Measurements from ENCODE around the gene STPG2. TPM values are rescaled to one million over a fixed set of nuclear protein-coding genes. Genes with fewer than 3 reads are reported as not detected.

Gene STPG2
- total RNA-seq, 4 donors from 2014 or later: 0.79 to 1.2 TPM; not detected in 2

GRCh38 chr4:97747945-97748344 is 395.3 kb downstream of the STPG2 start:
- intact Hi-C loops (cut with DNase I; ENCODE audit: low total_unique reads) (no loop called here), in situ Hi-C loops (cut with MboI; ENCODE audit: low pct_ligation_motif_present in 1 of 4, low pct_unique_long_range_greater_than_20kb in 1 of 4, low sequenced_read_pairs in 3 of 4) (no loop called here)
- H3K4me3 ChIP-seq: no peak overlapping the region
- DNase-seq: no peak
- no peak for TF ChIP-seq CTCF (IDR thresholded peaks at IDR 0.05)
- no peak for TF ChIP-seq POLR2AphosphoS5 (IDR thresholded peaks at IDR 0.05)
- TF ChIP-seq EP300 (IDR thresholded peaks at IDR 0.05; ENCODE audit: low read depth): no peak
- H3K27me3 ChIP-seq: no peaks in the 10 kb centered on the region
- H3K9me3 ChIP-seq: no peaks in the 10 kb centered on the region
- no peaks in the 10 kb centered on the region for H3K36me3 ChIP-seq
- H3K4me1 ChIP-seq: no peaks in the 10 kb centered on the region
- WGBS, 2 donors (ENCODE audit: low coverage in 1 of 2): 61 to 65% methylated on average over 3 of the region's 3 CpGs
- no peak overlapping the region for H3K27ac ChIP-seq

- Histone ChIP-seq H3K9me3 (no peaks in the 10 kb centered on the region), H3K4me3 (no peak overlapping the region), H3K4me1 (no peaks in the 10 kb centered on the region), H3K27ac (no peak overlapping the region), H3K36me3 (no peaks in the 10 kb centered on the region), H3K27me3 (no peaks in the 10 kb centered on the region)
- TF ChIP-seq EP300 (IDR thresholded peaks at IDR 0.05; ENCODE audit: low read depth): no peak
- no peak for TF ChIP-seq CTCF (IDR thresholded peaks at IDR 0.05)
- TF ChIP-seq POLR2AphosphoS5 (IDR thresholded peaks at IDR 0.05): no peak
- no peak for TF ChIP-seq POLR2A (IDR thresholded peaks at IDR 0.05)
- intact Hi-C loops (cut with DNase I; ENCODE audit: low total_unique reads) (no loop called here), in situ Hi-C loops (cut with MboI; ENCODE audit: low pct_ligation_motif_present in 1 of 4, low pct_unique_long_range_greater_than_20kb in 1 of 4, low sequenced_read_pairs in 3 of 4) (no loop called here)
- no peak for DNase-seq
- 14 to 19% methylated on average over 4 of the region's 4 CpGs for WGBS, 2 donors (ENCODE audit: low coverage in 1 of 2)
Observed at GRCh38 chr4:97720869-97721432, 422.3 kb downstream of the STPG2 start.

GRCh38 chr4:97691111-97691605 is 452.1 kb downstream of the STPG2 start:
- TF ChIP-seq POLR2A (IDR thresholded peaks at IDR 0.05) (no peak), EP300 (IDR thresholded peaks at IDR 0.05; ENCODE audit: low read depth) (no peak), CTCF (IDR thresholded peaks at IDR 0.05) (no peak), POLR2AphosphoS5 (IDR thresholded peaks at IDR 0.05) (no peak)
- no peaks in the 10 kb centered on the region for H3K9me3 ChIP-seq
- in situ Hi-C loops (cut with MboI; ENCODE audit: low pct_ligation_motif_present in 1 of 4, low pct_unique_long_range_greater_than_20kb in 1 of 4, low sequenced_read_pairs in 3 of 4): no loop called here
- intact Hi-C loops (cut with DNase I; ENCODE audit: low total_unique reads): no loop called here
- no peak for DNase-seq
- H3K27ac ChIP-seq: no peak overlapping the region
- no peaks in the 10 kb centered on the region for H3K36me3 ChIP-seq
- no peaks in the 10 kb centered on the region for H3K4me1 ChIP-seq
- H3K27me3 ChIP-seq: no peaks in the 10 kb centered on the region
- WGBS, 2 donors (ENCODE audit: low coverage in 1 of 2): 60 to 73% methylated on average over 1 to 3 of the region's 3 CpGs
- no peak overlapping the region for H3K4me3 ChIP-seq

GRCh38 chr4:97670703-97671269 is 472.5 kb downstream of the STPG2 start:
- Histone ChIP-seq H3K27me3 (no peaks in the 10 kb centered on the region), H3K4me1 (no peaks in the 10 kb centered on the region), H3K4me3 (no peak overlapping the region), H3K27ac (no peak overlapping the region), H3K9me3 (no peaks in the 10 kb centered on the region), H3K36me3 (no peaks in the 10 kb centered on the region)
- intact Hi-C loops (cut with DNase I; ENCODE audit: low total_unique reads) (no loop called here), in situ Hi-C loops (cut with MboI; ENCODE audit: low pct_ligation_motif_present in 1 of 4, low pct_unique_long_range_greater_than_20kb in 1 of 4, low sequenced_read_pairs in 3 of 4) (no loop called here)
- no peak for DNase-seq
- 52% methylated on average over 1 of the region's 1 CpG; no CpG with 5 or more reads in 1 of the 2 donors for WGBS, 2 donors (ENCODE audit: low coverage in 1 of 2)
- TF ChIP-seq EP300 (IDR thresholded peaks at IDR 0.05; ENCODE audit: low read depth) (no peak), CTCF (IDR thresholded peaks at IDR 0.05) (no peak), POLR2A (IDR thresholded peaks at IDR 0.05) (no peak)

Data from transverse colon (tissue), 4 donors.